Measurements from ENCODE around the gene MAD1L1. TPM values are rescaled to one million over a fixed set of nuclear protein-coding genes. Genes with fewer than 3 reads are reported as not detected.

Gene MAD1L1
- total and polyA plus RNA-seq, 2 donors (not counting 3 experiments of a cell fraction or from before 2014, with no cell fraction given): 34.1 to 42.3 TPM

DNA sequence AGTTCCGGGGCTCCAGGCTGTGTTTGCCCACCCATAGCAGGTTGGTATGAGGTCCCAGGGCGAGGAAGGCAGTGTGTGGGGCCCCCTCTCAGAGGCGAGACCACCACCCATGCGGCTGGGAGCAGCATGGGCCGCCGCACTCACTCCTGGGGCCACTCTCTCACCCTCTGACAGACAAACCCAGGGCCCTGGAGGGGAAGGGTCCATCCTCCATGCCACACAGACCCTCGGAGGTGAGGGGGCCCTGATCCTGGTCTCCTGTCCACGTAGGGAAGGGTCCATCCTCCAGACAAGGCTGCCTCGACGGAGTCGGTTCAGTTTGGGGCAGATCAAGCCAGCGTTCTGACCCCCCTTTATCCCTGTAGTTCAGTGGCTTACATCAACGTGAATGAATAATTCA lies 331.9 kb downstream of the MAD1L1 start:
- no peaks in the 10 kb centered on the region for H3K36me3 ChIP-seq (ENCODE audit: control insufficient read depth in 2 of 2, extremely low read depth in 1 of 2, insufficient read depth in 2 of 2, low read length in 2 of 2)
- no peak for FAIRE-seq
- TF ChIP-seq GATA2 (IDR thresholded peaks at IDR 0.05; ENCODE audit: insufficient read depth, insufficient read length, low read depth, low read length) (no peak), POLR2A (IDR thresholded peaks at IDR 0.05; ENCODE audit: low read depth, low read length) (no peak), EZH2 (IDR thresholded peaks at IDR 0.05; ENCODE audit: borderline replicate concordance, low read depth, low read length, severe bottlenecking) (no peak), FOS (IDR thresholded peaks at IDR 0.05; ENCODE audit: borderline replicate concordance, insufficient read depth, low read length) (no peak), POLR2AphosphoS5 (IDR thresholded peaks at IDR 0.05; ENCODE audit: insufficient read depth, low read depth, low read length) (no peak), MYC (IDR thresholded peaks at IDR 0.05; ENCODE audit: low read depth, low read length) (no peak), JUN (IDR thresholded peaks at IDR 0.05; ENCODE audit: borderline replicate concordance, insufficient read depth, insufficient read length, low read depth) (no peak)
- TF ChIP-seq, protein P1, sequence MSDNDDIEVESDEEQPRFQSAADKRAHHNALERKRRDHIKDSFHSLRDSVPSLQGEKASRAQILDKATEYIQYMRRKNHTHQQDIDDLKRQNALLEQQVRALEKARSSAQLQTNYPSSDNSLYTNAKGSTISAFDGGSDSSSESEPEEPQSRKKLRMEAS (IDR thresholded peaks at IDR 0.05; ENCODE audit: insufficient read depth, insufficient read length): no peak
- TF ChIP-seq, protein P2, sequence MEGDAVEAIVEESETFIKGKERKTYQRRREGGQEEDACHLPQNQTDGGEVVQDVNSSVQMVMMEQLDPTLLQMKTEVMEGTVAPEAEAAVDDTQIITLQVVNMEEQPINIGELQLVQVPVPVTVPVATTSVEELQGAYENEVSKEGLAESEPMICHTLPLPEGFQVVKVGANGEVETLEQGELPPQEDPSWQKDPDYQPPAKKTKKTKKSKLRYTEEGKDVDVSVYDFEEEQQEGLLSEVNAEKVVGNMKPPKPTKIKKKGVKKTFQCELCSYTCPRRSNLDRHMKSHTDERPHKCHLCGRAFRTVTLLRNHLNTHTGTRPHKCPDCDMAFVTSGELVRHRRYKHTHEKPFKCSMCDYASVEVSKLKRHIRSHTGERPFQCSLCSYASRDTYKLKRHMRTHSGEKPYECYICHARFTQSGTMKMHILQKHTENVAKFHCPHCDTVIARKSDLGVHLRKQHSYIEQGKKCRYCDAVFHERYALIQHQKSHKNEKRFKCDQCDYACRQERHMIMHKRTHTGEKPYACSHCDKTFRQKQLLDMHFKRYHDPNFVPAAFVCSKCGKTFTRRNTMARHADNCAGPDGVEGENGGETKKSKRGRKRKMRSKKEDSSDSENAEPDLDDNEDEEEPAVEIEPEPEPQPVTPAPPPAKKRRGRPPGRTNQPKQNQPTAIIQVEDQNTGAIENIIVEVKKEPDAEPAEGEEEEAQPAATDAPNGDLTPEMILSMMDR (IDR thresholded peaks at IDR 0.05; ENCODE audit: extremely low read depth in 1 of 2, insufficient read depth in 1 of 2, low read depth in 1 of 2, low read length in 2 of 2): no peak
- H3K9me1 ChIP-seq (replicated peaks; ENCODE audit: control insufficient read depth, extremely low read depth, insufficient read depth, low read length): no peaks in the 10 kb centered on the region
- H3K4me3 ChIP-seq (replicated peaks in 1 of 3; ENCODE audit: insufficient read depth in 1 of 3, low read depth in 1 of 3, low read length in 3 of 3): no peak overlapping the region
- H3K4me1 ChIP-seq (ENCODE audit: control insufficient read depth, extremely low read depth, insufficient read depth, low read length): no peaks in the 10 kb centered on the region
- CTCF ChIA-PET: no interaction called here
- no TSS peak for BruUV-seq (replicated peaks)
- H3K9me3 ChIP-seq (replicated peaks; ENCODE audit: control insufficient read depth, insufficient read depth, low read length): no peaks in the 10 kb centered on the region
- no peak overlapping the region for H3K4me2 ChIP-seq (ENCODE audit: insufficient read depth, low read length)
- DNase-seq (ENCODE audit: low read depth, low spot score): no peak
- H3K79me2 ChIP-seq (ENCODE audit: control insufficient read depth, insufficient read depth, low read length): no peaks in the 10 kb centered on the region
- no peaks in the 10 kb centered on the region for H3K27me3 ChIP-seq (ENCODE audit: control insufficient read depth in 2 of 2, insufficient read depth in 2 of 2, low read length in 2 of 2)
- H4K20me1 ChIP-seq (replicated peaks; ENCODE audit: control insufficient read depth, extremely low read depth, insufficient read depth, low read length): no peaks in the 10 kb centered on the region
- intact Hi-C loops (cut with micrococcal nuclease): no loop called here
- H3K9ac ChIP-seq (replicated peaks; ENCODE audit: extremely low read depth, insufficient read depth, low read length): no peak overlapping the region
- H2AFZ ChIP-seq (ENCODE audit: low read depth, low read length): no peak overlapping the region
- POLR2A ChIA-PET: no interaction called here
- no peak overlapping the region for H3K27ac ChIP-seq (ENCODE audit: insufficient read depth, low read depth, low read length)
- dilution Hi-C loops (cut with MboI; ENCODE audit: extremely low pct_ligation_motif_present, low sequenced_read_pairs): no loop called here
